Fibroblast of lung (primary cell): ENCODE data around the gene PPIL6. TPM values are rescaled to one million over a fixed set of nuclear protein-coding genes. Genes with fewer than 3 reads are reported as not detected.
"Not testable (repeated sequence)": the region's sequence is repeated elsewhere in the genome, so short reads cannot be mapped to it uniquely, and the experiment has no call there.

Source experiments
- DNase-seq, 2 donors: peaks; one replicate each; pipeline versions ENCODE4 v3.0.0 to v3.0.0-alpha.2; 2010; ENCODE audit warnings: low read depth in 2 of 2
- H2AFZ ChIP-seq: 2 replicates; pipeline ENCODE4 v1.5.1; 2012; ENCODE audit warnings: low read length, control low read depth, inconsistent platforms
- H3K27ac ChIP-seq: 2 replicates; pipeline ENCODE4 v1.5.1; 2011; ENCODE audit warnings: low read length, control low read depth; ENCODE audit not compliant: insufficient read depth
- H3K27me3 ChIP-seq: 2 replicates; pipeline ENCODE4 v1.5.1; 2011; ENCODE audit warnings: mild to moderate bottlenecking, low read length; ENCODE audit not compliant: control insufficient read depth, insufficient read depth
- H3K36me3 ChIP-seq: 2 replicates; pipeline ENCODE4 v1.5.1; 2011; ENCODE audit warnings: low read length; ENCODE audit not compliant: control insufficient read depth, insufficient read depth
- H3K4me1 ChIP-seq: 2 replicates; pipeline ENCODE4 v1.5.1; 2011; ENCODE audit warnings: low read length; ENCODE audit not compliant: control insufficient read depth, insufficient read depth; ENCODE audit errors: extremely low read depth
- H3K4me2 ChIP-seq: 2 replicates; pipeline ENCODE4 v1.5.1; 2011; ENCODE audit warnings: low read length, control low read depth; ENCODE audit not compliant: insufficient read depth; ENCODE audit errors: extremely low read depth
- H3K4me3 ChIP-seq, 4 experiments: fragments of 200-600 bp in 1 of 4; sonication (generic) in 1 of 4; replicated peaks in 1 of 4; 2 replicates each; pipeline ENCODE4 v1.5.1; 2011 to 2016; ENCODE audit warnings: low read length in 4 of 4, low read depth in 3 of 4, mild to moderate bottlenecking in 3 of 4, control low read depth in 2 of 4, inconsistent platforms in 1 of 4, mixed read lengths in 1 of 4; ENCODE audit not compliant: insufficient read depth in 1 of 4; ENCODE audit errors: control extremely low read depth in 1 of 4
- H3K79me2 ChIP-seq: 2 replicates; pipeline ENCODE4 v1.5.1; 2012; ENCODE audit warnings: mild to moderate bottlenecking, low read length, inconsistent platforms; ENCODE audit not compliant: control insufficient read depth, insufficient read depth
- H3K9ac ChIP-seq: 2 replicates; pipeline ENCODE4 v1.5.1; 2011; ENCODE audit warnings: mild to moderate bottlenecking, low read length, control low read depth; ENCODE audit not compliant: insufficient read depth
- H3K9me3 ChIP-seq: 2 replicates; pipeline ENCODE4 v1.5.1; 2012; ENCODE audit warnings: low read depth, low read length; ENCODE audit not compliant: control insufficient read depth, insufficient read depth
- H4K20me1 ChIP-seq: 2 replicates; pipeline ENCODE4 v1.5.1; 2011; ENCODE audit warnings: low read length; ENCODE audit not compliant: control insufficient read depth, insufficient read depth; ENCODE audit errors: extremely low read depth
- EZH2 ChIP-seq: IDR thresholded peaks from 2 replicates; pipeline ENCODE4 v1.5.1; 2012; ENCODE audit warnings: low read length, control low read depth, mild to moderate bottlenecking; ENCODE audit errors: missing control alignments
- polyA plus RNA-seq, 2 donors: library from polyadenylated mRNA; depleted of rRNA in 1 of 2; stranded (reverse) in 1 of 2; unstranded in 1 of 2; fragments of >200 nt; gene quantifications; 2 replicates each; pipeline ENCODE4 v1.2.1, GENCODE V29; 2011 to 2012; ENCODE audit warnings: missing spikeins in 1 of 2
- total RNA-seq: library from RNA; depleted of rRNA; stranded (reverse); fragments of >200 nt; gene quantifications from 2 replicates; pipeline ENCODE4 v1.2.1, GENCODE V29; 2014
- TF ChIP-seq, protein P1 (sequence below), 2 donors: IDR thresholded peaks in 1 of 2; conservative IDR thresholded peaks in 1 of 2; 1 replicate in 1 of 2; 2 replicates in 1 of 2; pipeline ENCODE4 v1.5.1; 2011 to 2012; ENCODE audit warnings: low read length in 2 of 2, control low read depth in 1 of 2, inconsistent platforms in 1 of 2, low read depth in 1 of 2, mild to moderate bottlenecking in 1 of 2

The PPIL6 gene
- total and polyA plus RNA-seq, 2 donors (not counting 1 experiment from before 2014, with no cell fraction given): 0.78 to 5.0 TPM

- Histone ChIP-seq H3K27ac (no peak overlapping the region), H3K27me3 (no peaks in the 10 kb centered on the region), H3K4me3 (no peak overlapping the region), H3K79me2 (no peaks in the 10 kb centered on the region), H3K9ac (no peak overlapping the region), H3K9me3 (no peaks in the 10 kb centered on the region), H4K20me1 (no peaks in the 10 kb centered on the region), H3K4me1 (no peaks in the 10 kb centered on the region), H3K36me3 (peaks cover 6% of the 10 kb centered on the region), H2AFZ (no peak overlapping the region), H3K4me2 (no peak overlapping the region)
- DNase-seq: no peak
- TF ChIP-seq, protein P1, sequence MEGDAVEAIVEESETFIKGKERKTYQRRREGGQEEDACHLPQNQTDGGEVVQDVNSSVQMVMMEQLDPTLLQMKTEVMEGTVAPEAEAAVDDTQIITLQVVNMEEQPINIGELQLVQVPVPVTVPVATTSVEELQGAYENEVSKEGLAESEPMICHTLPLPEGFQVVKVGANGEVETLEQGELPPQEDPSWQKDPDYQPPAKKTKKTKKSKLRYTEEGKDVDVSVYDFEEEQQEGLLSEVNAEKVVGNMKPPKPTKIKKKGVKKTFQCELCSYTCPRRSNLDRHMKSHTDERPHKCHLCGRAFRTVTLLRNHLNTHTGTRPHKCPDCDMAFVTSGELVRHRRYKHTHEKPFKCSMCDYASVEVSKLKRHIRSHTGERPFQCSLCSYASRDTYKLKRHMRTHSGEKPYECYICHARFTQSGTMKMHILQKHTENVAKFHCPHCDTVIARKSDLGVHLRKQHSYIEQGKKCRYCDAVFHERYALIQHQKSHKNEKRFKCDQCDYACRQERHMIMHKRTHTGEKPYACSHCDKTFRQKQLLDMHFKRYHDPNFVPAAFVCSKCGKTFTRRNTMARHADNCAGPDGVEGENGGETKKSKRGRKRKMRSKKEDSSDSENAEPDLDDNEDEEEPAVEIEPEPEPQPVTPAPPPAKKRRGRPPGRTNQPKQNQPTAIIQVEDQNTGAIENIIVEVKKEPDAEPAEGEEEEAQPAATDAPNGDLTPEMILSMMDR (conservative IDR thresholded peaks at IDR 0.05 in 1 of 2, IDR thresholded peaks at IDR 0.05 in 1 of 2; ENCODE audit: low read depth in 1 of 2, low read length in 2 of 2): no peak
- TF ChIP-seq EZH2: no peak
Observed at GRCh38 chr6:109461733-109462526, 21.5 kb upstream of the PPIL6 start.

DNA sequence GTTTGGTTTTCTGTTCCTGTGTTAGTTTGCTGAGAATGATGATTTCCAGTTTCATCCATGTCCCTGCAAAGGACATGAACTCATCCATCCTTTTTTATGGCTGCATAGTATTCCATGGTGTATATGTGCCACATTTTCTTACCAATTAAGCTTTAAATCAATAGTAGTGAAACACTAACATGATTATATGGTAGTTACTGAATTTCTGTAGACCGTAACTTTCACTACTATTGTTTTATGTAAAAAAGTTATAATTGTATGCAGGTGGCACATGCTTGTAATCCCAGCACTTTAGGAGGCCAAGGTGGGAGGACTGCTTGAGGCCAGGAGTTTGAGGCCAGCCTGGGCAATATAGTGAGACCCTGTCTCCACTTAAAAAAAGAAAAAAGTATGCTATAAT is 20.8 kb upstream of the PPIL6 start:
- not testable (repeated sequence) for H3K9me3 ChIP-seq, H3K27ac ChIP-seq

DNA sequence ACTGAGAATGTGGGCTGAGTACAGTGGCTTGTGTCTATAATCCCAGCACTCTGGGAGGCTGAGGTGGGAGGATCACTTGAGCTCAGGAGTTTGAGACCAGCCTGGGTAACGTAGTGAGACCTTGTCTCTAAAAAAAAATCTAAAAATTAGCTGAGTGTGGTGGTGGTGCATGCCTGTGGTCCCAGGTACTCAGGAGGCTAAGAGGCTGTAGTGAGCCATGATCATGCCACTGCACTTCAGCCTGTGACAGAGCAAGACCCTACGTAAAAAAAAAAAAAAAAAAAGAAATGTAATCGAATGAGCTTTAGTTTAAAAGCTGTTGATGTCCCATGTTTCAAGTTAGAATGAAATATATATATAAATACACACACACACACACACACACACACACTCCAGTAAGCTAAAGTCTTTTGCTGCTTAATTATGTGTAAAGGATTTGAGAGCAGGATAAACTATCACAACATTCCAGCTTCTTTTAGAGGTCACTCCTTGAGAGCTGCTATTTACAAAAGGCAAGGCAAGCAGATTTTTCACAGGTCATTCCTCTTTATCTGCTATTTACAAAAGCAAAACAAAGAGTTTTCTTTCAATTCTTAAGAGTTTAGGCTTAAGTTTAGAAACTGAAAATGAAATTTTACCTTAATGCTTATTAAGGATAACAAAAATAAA is 19.9 kb upstream of the PPIL6 start:
- H4K20me1 ChIP-seq: no peaks in the 10 kb centered on the region
- peaks cover 4% of the 10 kb centered on the region for H3K4me1 ChIP-seq
- DNase-seq: peak in 1 of 2 donors; percentile 35
- no peak overlapping the region for H2AFZ ChIP-seq
- TF ChIP-seq EZH2: no peak
- TF ChIP-seq, protein P1 (conservative IDR thresholded peaks at IDR 0.05 in 1 of 2, IDR thresholded peaks at IDR 0.05 in 1 of 2; ENCODE audit: low read depth in 1 of 2, low read length in 2 of 2): no peak
- H3K79me2 ChIP-seq: peaks cover 8% of the 10 kb centered on the region
- H3K9me3 ChIP-seq: no peaks in the 10 kb centered on the region
- no peak overlapping the region for H3K4me2 ChIP-seq
- no peak overlapping the region for H3K4me3 ChIP-seq
- no peaks in the 10 kb centered on the region for H3K27me3 ChIP-seq
- H3K27ac ChIP-seq: no peak overlapping the region
- H3K36me3 ChIP-seq: no peaks in the 10 kb centered on the region
- H3K9ac ChIP-seq: no peak overlapping the region

More for the DNA sequence above, 20.8 kb upstream of the PPIL6 start:
- not testable (repeated sequence) for H3K27me3 ChIP-seq, DNase-seq, H3K79me2 ChIP-seq, H3K9ac ChIP-seq, H3K4me3 ChIP-seq, H3K4me1 ChIP-seq, H3K36me3 ChIP-seq, H2AFZ ChIP-seq, H4K20me1 ChIP-seq, H3K4me2 ChIP-seq
